ENCODE results near the gene NCF2.

The NCF2 gene

DNA sequence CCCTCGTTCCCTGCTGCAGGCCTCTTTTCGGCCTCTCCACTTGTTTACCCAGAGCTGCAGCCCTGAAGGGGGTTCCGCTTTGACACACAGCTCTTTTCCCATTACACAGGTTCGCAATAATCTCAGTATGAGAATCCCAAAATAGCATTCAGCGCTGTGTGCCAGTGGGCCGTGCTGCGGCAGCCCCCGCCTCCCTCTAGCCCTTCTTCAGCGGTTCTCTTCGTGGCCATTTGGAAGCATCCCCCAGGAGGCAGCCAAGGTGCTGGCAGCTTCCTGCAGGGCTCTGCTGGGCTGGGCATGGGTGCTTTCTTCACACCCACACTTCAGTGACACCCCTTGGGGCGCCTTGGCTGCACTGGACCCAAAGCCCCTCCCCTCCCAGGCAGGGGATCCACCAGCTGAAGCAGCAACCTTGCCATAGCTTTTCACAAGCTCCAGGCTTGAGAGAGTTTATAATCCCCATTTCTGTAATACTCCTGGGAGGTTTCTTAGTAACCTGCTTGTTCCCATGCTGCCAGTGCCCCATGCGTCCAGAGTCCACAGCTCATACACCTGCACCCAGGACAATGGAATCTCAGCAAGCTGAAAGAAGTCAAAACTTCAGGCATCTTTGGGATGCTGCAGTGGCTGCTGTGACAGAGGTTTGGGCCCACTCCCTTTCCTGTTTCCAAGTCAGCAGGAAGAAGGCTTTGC is 8.1 kb downstream of the NCF2 start:
- no peak for DNase-seq

DNA sequence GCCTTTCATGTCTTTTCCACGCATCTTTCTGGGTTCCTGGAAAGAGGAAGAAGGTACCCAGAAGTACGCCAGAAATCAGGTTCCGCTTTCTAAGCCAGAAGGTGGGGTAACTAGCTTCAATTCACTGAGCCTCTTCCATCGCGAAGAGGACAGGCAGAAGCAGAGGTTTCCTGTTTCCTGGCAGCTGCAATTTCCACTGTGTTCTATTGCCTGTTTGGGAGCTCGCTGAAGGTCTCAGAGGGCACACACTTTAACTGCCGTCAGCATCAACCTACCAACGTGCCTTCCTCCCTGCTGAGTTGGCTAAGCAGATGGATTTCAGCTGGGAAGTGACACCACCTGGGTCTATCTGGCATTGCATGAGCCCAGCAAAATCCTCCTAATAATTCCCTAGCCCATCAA is 10.0 kb downstream of the NCF2 start:
- DNase-seq = no peak

DNA sequence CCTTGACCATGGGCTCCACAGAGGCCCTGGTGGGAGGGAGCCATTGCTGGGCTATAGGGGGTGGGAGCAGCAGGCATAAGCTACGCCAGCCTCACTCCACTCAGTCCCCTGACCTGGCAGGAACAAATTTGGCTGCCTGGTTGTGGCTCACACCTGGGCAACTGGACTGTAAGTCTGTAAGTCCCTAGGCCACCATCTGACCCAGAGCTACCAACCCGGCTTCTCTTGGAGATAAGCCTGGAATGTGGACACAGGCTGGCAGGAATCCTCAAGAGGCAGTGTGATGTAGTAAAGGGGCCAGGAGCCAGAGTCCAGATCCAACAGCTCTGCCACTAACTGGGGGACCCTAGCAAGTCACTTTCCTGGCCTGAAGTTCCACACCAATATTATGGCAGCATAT is 11.4 kb downstream of the NCF2 start:
- DNase-seq = no peak

- no peak for DNase-seq
Measured at GRCh38 chr1:183577897-183578465, 12.3 kb downstream of the NCF2 start.

DNA sequence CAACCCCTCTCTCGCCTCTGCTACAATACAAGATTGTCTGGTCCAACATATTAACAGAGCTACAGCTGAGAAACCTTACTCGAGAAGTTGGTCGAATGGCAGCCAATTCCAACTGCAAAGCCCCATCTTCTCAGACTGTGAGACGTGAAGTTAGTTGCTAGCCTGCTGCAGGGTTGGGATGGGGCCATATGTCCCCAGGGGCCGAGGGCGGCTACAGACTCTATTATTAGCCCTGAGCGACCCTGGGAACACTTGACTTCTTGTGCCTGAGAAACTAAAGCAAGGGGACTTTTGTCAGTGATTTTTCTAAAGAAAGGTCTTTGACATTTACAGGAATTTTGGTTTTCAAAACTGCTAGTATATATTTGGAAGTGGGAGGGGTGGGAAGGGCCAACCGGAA is 13.7 kb downstream of the NCF2 start:
- DNase-seq = no peak

- no peak for DNase-seq
Measured at GRCh38 chr1:183575606-183576005, 14.7 kb downstream of the NCF2 start.

- DNase-seq = no peak
Measured at GRCh38 chr1:183572721-183573120, 17.5 kb downstream of the NCF2 start.

DNA sequence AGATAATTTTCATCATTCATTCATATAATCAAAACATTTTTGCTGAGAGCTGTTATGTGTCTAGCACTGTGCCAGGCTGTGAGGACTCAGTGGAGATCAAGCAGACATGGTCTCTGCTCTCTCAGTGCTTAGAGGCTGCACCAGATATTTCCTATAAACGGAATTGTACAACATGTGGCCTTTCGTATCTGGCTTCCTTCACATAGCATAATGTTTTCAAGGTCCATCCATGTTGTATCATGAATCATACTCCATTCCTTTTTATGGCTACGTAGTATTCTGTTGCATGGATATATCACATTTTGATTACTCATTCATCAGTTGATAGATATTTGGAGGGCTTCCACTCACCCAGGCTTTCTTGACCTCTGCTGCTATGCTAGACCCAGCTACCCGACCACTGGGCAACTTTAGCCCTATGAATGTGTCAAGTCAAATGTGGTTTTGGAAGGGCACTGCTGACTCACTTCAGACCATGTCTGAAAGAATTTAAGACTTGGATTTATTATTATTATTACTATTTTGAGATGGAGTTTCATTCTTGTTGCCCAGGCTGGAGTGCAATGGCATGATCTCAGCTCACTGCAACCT is 18.5 kb downstream of the NCF2 start:
- no peak for DNase-seq

DNA sequence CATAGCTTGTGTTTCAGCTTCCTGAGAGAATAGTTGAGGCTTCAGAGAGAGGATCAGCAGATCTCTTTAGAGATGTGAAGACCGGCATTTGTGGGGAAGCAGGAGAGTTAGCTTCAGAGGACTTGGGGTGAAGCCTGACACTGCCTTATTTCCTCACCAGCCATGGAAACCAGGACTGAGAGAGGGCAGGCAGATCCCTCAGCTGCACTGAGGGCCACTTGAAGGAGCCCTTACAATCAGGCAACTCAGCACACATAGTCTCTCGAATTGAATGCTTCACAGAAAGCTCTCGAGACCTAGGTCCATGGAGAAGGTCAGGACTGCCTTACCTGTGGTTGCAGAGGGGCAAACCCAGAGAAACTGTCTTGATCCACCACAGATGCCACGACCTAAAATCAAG is 19.8 kb downstream of the NCF2 start:
- no peak for DNase-seq

DNA sequence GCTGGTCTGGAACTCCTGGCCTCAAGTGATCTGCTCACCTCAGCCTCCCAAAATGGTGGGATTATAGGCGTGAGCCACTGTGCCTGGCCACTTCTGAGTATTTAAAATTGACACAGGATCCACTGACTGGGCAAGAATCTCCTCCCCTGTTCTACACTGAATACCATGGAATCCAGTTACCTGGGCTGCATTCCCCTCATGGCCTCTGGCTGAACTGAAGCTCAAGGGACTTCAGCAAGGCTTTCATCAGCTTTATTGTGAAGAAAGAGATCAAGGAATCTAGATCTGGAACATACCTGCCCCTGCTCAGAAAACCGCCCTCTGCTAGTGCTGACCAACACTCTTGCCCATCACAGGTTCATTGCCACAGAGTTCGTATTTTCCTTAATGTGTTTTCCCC is 20.5 kb downstream of the NCF2 start:
- no peak for DNase-seq

DNA sequence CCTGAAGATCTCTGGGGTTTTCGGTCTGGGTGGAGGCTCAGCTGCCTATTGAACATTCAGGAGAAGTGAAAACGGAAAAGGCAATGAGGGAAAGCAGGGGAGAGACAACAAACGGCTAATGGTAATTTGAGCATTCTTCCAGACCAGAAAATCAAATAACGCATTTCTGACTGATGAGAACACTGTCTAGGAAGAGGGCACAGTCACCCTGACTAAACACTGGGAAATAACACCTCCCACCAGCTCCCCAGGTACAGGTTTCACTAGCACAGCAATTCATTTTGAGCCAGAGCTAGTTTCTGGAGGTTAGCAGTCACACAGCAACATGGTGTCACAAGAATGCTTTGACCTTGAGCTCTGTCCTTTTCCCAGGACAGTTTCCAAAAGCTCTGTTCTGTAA is 21.1 kb downstream of the NCF2 start:
- DNase-seq = no peak

- no peak for DNase-seq
Measured at GRCh38 chr1:183568176-183569021, 21.9 kb downstream of the NCF2 start.

GRCh38 chr1:183567584-183567983 is 22.7 kb downstream of the NCF2 start:
- no peak for DNase-seq

- DNase-seq = no peak
Measured at GRCh38 chr1:183566026-183566425, 24.2 kb downstream of the NCF2 start.

- DNase-seq = no peak
Measured at GRCh38 chr1:183565261-183565660, 25.0 kb downstream of the NCF2 start.

DNA sequence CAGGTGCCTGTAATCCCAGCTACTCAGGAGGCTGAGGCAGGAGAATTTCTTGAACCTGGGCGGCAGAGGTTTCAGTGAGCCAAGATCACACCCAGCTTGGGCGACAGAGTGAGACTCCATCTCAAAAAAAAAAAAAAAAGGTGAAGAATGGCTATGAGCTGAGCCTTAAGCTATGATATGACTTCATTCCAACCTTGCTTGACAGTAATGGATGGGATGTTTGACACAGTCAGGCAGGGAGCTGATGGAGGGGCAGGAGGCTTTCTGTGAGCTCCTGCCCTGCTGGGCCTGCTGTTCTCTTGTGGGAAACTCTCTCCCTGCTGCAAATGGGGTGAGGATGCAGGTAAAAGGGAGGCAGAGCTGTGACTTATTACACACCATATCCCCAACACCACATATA is 27.6 kb downstream of the NCF2 start:
- no peak for DNase-seq

- no peak for DNase-seq
Measured at GRCh38 chr1:183559061-183559460, 31.2 kb downstream of the NCF2 start.

GRCh38 chr1:183554577-183554976 is 35.7 kb downstream of the NCF2 start:
- no peak for DNase-seq

DNA sequence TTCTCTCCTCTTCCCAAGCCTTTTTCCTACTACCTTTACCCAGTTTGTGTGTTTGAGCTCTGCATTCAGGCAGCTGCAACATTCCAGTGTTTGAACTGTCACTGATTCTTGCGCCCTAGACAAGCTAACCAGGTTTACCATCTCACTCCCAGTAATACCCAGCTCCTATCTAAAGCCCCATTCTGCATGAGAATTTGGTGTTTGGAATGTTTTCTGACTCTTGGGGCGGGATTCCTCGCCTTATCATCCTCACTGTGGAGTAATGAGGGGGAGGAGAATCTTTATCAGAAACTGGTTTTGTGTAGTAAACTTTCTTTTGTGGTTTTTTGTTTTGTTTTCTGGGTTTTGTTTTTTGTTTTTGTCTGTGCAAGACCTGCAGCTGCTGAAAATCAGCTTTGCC is 36.5 kb downstream of the NCF2 start:
- DNase-seq = no peak

DNA sequence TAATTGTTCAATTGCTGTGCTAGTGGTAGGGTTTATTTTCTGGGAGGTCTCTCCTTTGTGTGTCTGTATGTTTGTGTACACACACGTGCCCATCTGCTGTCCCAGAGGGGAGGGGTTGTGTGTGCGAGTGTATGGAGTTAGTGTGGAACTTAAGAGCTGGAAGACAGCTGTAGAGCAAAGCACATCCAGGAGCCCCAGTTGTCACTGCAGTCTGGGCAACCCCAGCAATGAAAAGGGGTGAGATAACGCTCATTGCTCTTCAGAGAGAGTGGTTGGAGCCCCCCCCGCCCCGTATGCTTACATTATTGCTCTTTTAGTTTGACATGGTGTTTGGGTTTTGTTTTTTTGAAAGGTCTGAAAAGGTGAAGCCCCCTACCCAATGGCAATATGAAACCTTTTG is 36.9 kb downstream of the NCF2 start:
- DNase-seq = no peak

- DNase-seq = no peak
Measured at GRCh38 chr1:183552891-183553290, 37.4 kb downstream of the NCF2 start.

DNA sequence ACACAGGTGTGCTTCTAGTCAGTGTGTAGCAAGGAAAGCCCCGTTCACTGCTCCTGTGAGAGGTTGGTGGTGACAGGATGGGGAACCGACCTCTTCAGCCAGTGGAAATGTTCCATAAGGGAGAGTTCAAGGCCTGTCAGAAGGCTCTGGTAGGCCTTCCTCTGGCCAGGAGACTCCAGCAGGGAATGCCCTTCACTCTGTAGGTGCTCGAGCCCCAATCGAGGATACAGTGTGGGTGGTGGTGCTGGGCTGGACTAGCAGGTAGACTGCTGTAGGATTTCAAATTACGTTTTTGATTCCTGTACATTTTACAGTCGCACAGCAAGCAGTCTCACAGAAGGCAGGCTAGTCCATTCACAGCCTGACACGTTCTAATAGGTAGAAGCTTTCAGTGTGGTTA is 37.8 kb downstream of the NCF2 start:
- DNase-seq = no peak

DNA sequence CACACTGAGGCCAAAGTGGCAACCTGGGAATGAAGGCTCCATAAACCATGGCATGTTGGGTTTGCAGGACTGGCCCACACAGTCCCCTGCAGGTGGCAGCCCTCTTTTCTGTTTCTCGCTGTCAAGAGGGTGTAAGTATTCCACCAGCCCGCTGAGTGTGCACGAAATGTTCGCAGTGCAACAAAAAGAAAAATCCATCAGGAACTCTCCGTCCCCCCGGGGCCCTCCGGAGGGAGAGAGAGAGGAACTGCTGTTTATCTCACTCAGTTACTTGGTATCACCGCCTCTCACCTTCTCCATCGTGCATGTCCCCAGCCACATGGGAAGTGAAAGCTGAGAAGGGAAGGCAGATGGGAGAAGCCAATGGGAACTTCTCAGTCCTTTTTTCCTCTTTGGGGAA is 38.3 kb downstream of the NCF2 start:
- DNase-seq = no peak

DNA sequence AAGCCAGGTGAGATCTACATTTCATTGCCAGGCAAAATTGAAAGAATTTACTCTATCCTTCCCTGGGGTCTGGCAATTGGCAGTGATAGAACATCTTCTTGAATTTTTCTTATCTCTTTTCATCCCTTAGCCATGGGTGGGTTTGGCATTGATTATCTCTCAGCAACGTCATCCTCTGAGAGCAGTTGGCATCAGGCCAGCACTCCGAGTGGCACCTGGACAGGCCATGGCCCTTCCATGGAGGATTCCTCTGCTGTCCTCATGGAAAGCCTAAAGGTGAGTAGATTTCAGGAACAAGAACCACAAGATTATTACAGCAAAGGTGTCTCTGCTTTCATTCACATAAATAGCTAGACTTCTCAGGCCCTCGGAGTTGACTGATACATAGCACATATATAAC is 39.3 kb downstream of the NCF2 start:
- no peak for DNase-seq
